H4 (cell line): ENCODE data around the gene CACNB1. TPM values are rescaled to one million over a fixed set of nuclear protein-coding genes. Genes with fewer than 3 reads are reported as not detected.

Experiments
- DNase-seq: peaks from one replicate; pipeline ENCODE4 v3.0.0-alpha.2; 2015; ENCODE audit warnings: low spot score
- total RNA-seq: library from RNA; depleted of rRNA; stranded (reverse); fragments of >200 nt; shearing (Covaris generic); gene quantifications from 2 replicates; pipeline ENCODE4 v1.2.3, GENCODE V29; 2014

The CACNB1 gene
- total RNA-seq, 1 experiment from 2014 or later = 3.9 TPM

GRCh38 chr17:39225959-39226683 is 28.7 kb upstream of the CACNB1 start:
- DNase-seq = peak; percentile 50

DNA sequence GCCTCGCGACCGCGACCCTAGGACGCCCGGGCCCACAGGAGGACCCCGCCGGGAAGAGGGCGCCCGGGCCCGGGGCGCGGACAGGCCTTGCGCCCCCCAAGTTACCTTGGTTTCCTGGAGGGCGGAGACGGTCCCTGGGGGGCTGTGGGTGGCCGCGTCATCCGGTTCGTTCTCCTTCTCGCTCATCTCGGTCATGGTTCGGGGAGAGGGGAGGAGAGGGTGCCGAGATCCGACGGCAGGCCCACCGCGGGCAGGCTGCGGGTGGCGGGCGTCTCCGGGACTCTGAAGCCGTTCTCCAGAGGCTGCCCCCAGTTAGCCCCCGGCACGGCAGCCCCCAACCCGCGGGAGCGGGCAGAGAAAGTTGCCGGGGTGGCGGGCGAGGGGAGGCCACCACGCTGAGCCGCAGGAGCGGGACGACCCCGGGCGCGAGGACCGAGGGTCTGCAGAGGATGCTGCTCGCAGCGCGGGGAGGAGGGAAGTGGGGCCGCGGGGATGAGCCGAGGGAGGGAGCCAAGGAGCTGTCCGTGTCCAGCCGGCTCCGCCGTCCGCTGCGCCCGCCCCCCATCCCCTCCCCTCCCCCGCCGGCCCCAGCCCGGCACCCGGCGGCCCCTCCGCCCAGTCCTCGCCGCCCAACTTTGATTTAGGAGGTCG is 28.0 kb upstream of the CACNB1 start, which contains the start of gene STAC2:
Gene STAC2 (minus strand): TSS at position 638 of the 651 bp plus-strand sequence. CDS start 443 bp downstream, at position 195.
- no peak for DNase-seq

DNA sequence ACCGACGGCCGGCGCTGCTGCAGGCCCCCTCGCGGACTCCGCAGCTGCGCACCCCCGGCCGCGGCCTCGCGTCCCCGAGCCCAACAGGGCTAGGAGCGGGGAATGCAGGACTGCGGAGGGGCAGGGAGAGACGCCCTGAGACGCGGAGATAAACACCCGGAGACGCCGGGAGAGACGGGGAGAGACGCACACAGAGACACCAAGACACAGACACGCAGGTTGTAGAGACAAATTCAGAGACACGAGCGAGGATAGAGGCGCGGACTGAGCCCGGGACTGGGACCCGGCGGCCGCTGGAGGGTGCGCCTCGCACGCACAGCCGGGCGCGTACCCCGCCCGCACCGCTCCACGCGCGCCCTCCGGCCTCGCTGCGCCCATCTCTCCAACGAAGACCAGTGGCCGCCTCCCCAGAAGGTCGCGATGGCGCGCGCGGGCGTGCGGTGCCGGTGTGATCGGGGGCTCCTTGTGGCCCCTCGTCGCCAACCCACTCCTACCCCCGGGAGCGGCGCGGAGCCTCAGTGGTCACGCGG is 27.4 kb upstream of the CACNB1 start:
- DNase-seq = no peak

- DNase-seq = no peak
Measured at GRCh38 chr17:39223907-39224777, 26.7 kb upstream of the CACNB1 start.

DNA sequence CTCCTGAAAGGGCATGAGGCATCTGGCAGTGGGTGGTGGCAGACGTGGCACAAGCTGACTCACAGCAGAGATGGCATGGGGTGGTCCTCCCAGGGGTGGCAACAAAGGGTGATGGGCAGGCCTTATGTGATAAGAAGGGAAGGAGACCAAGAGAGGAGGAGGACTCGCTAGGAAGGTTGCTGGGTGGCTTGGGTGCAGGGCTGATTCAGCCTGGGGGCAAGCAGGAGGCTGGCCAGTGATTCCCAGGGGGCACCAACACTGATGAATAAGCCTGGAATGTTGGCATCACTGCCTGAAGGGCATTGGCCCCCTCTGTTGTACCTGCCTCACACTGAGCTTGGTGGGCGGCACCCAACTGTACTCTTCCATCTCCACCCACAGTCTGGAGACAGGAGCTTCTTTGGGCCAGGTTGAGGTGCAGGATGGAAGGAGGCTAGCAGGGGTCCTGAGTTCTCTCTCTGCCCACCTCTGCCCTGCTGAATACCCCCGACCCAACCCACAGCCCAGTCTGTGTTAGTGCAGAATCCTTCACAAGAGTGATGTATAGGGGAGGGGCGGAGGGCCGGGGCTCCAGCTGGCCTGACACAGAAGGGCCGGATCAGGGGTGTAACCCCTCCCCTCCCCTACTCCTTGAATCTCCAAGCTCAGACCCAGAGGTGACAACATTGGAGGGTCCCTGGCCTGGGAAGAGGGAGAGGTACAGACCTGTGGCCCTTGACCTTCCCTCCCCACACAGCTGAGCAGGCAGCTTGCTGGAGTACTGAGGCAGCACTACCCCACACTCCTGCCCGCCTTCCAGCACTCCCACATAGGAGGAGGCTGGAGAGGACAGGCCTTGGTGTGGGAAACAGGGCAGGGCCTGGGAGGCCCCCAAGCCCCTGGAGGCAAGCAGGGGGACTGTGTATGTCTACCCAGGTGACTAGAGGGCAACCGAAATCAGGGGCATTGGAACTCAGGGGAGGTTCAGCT is 25.7 kb upstream of the CACNB1 start:
- no peak for DNase-seq

- no peak for DNase-seq
Measured at GRCh38 chr17:39222151-39222550, 24.7 kb upstream of the CACNB1 start.

GRCh38 chr17:39221572-39221971 is 24.1 kb upstream of the CACNB1 start:
- no peak for DNase-seq

DNA sequence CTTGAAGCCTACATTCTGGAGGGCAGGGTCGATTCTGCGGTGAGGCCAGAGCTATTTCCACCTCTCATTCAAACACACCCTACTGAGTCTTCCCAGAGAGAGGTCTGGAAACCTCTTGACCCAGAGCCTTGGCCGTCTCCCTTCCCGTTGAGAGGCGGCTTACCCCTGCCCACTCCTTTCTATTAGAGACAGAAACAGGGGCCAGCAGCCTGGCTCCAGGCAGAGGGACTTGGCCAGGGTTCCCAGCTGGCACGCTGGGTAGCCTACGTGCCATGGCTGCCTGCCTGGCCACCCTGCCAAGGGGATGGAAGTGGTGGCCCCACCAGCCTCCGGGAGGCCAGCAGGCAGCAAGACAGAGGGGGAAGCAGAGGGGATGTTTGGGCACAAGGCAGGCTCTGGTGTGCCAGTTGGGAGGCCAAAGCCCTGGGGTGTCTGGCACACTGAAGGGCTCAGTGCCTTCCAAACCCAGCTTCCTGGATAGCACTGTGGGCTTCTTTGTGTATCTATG is 22.2 kb upstream of the CACNB1 start:
- no peak for DNase-seq

GRCh38 chr17:39218906-39219305 is 21.4 kb upstream of the CACNB1 start:
- DNase-seq = no peak

GRCh38 chr17:39217734-39218369 is 20.4 kb upstream of the CACNB1 start:
- DNase-seq = no peak

GRCh38 chr17:39213852-39214251 is 16.4 kb upstream of the CACNB1 start:
- peak; percentile 63 for DNase-seq

GRCh38 chr17:39212841-39213480 is 15.5 kb upstream of the CACNB1 start:
- no peak for DNase-seq

DNA sequence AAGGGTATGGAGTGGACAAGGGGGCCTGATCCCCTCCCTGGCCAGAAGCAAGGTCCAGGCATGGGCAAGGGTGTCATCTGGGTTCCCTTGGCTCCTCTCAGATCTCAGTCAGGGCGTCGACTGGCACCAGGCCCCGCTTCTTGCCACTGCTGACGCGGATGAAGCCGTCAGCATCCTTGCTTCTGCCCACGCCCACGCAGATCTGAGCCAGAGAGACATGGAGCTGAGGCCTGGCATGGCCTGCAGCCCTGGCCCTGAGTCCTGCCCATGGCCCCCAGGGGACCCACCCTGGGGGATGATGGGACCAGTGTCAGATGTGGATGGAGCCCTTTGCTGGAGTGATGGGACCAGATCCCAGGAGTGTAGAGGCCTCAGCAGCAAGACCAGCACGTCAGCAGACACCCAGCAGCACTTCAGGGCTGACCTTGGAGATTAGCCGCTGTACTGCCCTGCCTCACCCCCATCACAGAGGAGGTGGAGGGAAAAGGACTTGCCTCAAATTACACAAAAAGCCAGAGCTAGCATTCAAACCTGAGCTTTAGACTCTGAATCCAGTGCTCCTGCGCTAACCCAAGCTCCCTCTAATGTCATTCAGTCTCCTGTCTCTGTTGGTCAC is 14.8 kb upstream of the CACNB1 start:
- no peak for DNase-seq

DNA sequence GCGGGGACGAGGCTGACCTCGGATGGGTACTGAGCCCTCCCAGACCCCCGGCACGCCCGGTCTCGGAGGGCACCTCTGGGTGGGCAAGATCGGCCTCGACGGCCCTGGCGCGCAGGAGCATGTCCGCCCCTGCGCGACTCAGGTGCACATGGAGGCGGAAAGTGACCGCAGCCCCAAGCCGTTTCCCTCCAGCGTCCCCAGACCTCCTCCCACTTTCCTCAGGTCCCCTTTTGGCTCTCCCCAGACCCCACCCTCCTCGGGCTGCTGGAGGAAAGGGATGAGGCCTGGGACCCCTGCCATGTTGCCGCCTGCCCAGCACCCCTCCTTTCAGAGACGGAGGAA is 12.6 kb upstream of the CACNB1 start:
- DNase-seq = no peak

GRCh38 chr17:39209317-39210092 is 12.0 kb upstream of the CACNB1 start:
- DNase-seq = no peak

DNA sequence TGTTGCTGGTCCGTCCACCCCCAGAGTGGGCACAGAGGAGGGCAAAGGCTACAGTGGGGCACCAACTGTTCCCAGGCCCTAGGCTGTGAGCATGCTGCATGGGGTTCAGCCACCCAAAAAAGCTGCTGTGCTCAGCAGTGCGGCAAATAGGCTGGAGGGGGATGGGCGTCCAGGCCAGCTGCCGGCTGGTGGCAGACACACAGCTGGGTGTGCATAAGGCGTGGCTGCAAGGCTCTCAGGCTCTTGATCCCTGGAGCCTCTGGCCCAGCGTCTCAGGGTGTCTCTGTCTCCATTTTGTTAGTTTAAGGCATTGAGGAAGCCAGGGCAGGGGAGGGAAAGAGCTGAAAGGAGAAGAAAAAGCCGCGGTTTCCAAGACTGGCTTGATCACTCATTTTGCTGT is 11.4 kb upstream of the CACNB1 start:
- no peak for DNase-seq

- DNase-seq = no peak
Measured at GRCh38 chr17:39208136-39208535, 10.7 kb upstream of the CACNB1 start.

GRCh38 chr17:39205112-39205526 is 7.7 kb upstream of the CACNB1 start:
- DNase-seq = no peak

DNA sequence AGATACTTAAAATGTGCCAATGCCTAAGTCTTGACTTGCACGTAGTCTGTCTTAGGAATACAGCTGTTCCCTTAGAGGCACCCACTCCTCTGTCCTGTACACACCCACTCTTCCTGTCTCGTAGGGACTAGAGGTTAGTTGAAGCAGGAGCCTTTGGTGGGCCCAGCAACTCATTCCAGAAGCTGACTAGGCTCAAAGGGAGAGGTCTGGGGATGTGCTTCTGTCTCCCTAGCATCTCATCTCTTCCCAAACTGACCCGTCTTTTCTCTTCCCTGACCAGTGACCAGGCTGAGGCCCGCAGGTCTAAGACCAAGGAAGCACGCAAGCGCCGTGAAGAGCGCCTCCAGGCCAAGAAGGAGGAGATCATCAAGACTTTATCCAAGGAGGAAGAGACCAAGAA is 6.8 kb upstream of the CACNB1 start:
- DNase-seq = no peak
